Loucy (cell line): ENCODE data around the gene PPIP5K1.

Source experiments
- EZH2phosphoT487 ChIP-seq: fragments of 200-600 bp; IDR thresholded peaks from 2 replicates; pipeline ENCODE4 v1.6.1; 2018; ENCODE audit warnings: antibody characterized with exemption, mild to moderate bottlenecking, moderate library complexity, borderline replicate concordance
- TF ChIP-seq, protein P1 (sequence below): fragments of 200-600 bp; sonication (generic); conservative IDR thresholded peaks from 2 replicates; pipeline ENCODE4 v1.5.1; 2014; ENCODE audit warnings: mild to moderate bottlenecking, antibody characterized with exemption, low read length

DNA sequence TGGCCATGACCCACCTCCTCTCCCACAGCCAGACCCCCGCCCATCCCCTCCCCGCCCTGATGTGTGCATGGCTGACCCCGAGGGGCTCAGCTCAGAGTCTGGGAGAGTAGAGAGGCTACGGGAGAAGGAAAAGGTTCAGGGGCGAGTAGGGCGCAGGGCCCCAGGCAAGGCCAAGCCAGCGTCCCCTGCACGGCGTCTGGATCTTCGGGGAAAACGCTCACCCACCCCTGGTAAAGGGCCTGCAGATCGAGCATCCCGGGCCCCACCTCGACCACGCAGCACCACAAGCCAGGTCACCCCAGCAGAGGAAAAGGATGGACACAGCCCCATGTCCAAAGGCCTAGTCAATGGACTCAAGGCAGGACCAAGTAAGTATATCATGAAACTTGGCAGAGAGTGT, 60.9 kb downstream of the PPIP5K1 start:
- TF ChIP-seq, protein P1, sequence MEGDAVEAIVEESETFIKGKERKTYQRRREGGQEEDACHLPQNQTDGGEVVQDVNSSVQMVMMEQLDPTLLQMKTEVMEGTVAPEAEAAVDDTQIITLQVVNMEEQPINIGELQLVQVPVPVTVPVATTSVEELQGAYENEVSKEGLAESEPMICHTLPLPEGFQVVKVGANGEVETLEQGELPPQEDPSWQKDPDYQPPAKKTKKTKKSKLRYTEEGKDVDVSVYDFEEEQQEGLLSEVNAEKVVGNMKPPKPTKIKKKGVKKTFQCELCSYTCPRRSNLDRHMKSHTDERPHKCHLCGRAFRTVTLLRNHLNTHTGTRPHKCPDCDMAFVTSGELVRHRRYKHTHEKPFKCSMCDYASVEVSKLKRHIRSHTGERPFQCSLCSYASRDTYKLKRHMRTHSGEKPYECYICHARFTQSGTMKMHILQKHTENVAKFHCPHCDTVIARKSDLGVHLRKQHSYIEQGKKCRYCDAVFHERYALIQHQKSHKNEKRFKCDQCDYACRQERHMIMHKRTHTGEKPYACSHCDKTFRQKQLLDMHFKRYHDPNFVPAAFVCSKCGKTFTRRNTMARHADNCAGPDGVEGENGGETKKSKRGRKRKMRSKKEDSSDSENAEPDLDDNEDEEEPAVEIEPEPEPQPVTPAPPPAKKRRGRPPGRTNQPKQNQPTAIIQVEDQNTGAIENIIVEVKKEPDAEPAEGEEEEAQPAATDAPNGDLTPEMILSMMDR: no peak
- TF ChIP-seq EZH2phosphoT487: no peak
